ENCODE results near the gene TFF3.

Gene TFF3

DNA sequence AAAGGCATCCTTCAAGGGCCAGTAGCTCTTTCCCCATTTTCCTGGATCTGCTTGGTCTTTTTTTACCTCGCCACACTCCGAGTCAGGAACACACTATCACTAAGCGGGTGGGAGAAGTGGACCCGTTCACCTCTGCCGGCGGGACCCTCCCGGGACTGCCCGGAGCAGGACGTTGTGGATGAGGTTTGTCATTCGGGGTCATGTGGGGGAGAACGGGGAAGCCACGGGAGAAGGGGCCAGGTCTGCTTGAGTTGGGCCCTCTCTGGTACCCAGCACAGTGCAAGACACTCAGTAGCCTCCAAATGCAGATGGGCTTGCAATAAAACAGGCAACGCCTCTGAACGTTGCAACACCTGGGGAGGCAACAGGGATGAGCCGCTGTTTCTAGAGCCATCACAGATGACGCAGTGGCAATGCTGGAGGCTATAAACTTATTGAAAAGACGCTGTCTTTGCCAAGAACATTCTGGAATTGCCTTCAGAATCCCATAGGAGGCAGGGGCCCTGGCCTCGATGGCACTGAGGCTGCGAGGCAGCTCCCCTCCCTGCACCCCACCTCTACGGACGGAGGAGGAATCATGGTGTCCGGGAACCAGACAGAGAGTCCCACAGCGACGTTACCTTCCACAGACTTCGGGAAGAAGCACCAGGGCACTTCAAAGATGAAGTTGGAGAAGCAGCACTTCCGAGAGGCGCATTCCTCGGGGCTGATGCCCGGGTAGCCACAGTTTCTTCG, 31.8 kb upstream of the TFF3 start:
- DNase-seq (ENCODE audit: low spot score), result no peak

DNA sequence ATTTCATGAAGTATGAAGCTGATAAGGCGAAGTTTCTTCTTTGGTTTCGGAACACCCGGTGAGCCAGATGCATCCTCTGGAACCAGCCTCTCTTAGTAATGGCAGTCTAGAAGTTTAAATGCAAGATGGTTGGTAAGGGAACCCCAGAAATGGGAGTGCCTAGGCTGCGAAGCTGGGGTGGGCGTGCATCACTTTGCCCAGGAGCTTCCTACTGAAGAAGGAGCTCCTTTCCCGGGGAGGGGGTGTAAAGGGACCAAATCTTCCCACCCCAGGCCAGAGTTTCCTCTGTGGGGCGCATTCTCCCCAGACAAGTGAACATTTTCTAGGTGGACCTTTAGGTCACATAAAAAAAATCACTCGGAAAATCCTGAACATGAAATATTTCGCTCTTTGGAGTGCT, 31.2 kb upstream of the TFF3 start:
- DNase-seq (ENCODE audit: low spot score), result no peak

DNA sequence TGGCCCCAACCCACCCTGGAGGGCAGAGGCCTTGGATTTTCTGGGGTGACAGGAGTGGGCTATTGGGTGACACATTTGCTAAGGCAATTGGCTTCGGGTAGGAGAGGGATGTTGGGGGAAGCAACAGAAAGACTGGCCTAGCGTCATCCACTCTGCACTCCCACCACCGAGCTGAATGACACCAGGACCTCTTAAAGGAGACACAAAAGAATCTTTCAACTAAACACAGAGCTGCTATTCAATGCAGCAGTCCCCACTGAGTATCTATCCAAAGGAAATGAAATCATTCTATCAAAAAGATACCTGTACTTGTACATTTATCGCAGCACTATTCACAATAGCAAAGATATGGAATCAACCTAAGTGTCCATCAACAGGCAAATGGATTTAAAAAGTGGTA, 29.4 kb upstream of the TFF3 start:
- DNase-seq (ENCODE audit: low spot score), result no peak

DNA sequence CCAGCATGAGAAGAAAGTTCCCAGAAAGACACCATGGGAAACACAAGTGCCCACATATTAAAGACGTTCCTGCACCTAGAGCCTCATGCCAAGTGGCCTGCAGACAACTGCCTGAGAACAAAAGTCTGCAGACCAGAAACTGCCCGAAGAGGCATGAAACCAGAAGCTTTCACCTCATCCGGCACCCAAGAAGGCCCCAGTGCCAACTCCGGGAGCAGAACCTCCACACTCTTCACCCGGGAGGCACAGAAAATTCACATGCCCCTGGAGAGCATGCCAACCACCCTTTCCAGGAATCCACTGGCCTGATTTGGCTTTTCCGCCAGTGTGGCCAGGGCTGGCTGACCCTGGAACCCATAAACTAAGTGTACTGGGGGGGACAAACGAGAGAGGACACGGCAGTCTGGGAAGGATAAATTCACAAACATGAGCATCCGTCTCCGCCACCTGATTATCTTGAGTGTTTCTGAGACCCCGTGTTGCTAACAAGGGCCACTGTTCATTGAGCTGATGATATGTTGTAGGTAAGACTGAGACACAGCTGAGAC, 28.8 kb upstream of the TFF3 start:
- DNase-seq (ENCODE audit: low spot score), result no peak

DNA sequence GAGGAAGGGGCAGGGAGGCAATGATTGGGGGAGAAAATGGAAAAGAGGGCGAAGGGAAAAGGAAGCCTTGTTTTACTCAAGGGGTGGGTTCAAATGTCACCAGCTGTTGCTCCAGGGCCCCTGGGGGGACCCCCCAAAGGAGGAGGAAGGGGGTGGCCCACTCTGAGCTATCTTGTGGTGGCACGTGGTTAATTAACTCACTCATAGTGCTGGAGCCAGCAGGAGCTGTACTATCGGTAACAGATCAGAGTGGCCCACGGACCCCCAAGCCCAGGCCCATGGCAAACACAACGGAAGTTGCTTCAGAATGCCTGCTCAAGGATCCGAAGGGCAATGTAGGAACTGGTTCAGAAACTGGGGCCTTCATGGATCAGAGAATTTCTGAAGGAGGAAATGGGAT, 28.3 kb upstream of the TFF3 start:
- DNase-seq (ENCODE audit: low spot score), result no peak

DNA sequence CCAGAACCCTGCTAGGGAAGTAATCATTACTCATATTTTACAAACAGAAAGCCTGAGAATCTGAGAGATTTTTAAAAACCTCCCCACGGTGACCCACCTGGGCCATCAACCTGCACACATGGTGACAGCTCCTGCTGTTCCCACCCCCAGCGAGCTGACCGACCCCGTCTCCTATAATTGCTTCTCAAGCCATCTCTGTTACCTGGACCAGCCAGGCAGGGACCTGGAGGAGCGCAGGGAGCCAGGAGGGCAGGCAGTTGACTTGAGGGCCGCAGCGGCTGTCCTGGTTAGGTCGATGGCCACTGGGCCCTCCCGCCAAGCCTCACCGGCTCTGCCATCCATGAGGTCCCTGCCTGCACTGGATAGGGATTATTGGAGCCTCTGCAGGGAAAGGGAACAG, 27.9 kb upstream of the TFF3 start:
- no peak for DNase-seq (ENCODE audit: low spot score)

DNA sequence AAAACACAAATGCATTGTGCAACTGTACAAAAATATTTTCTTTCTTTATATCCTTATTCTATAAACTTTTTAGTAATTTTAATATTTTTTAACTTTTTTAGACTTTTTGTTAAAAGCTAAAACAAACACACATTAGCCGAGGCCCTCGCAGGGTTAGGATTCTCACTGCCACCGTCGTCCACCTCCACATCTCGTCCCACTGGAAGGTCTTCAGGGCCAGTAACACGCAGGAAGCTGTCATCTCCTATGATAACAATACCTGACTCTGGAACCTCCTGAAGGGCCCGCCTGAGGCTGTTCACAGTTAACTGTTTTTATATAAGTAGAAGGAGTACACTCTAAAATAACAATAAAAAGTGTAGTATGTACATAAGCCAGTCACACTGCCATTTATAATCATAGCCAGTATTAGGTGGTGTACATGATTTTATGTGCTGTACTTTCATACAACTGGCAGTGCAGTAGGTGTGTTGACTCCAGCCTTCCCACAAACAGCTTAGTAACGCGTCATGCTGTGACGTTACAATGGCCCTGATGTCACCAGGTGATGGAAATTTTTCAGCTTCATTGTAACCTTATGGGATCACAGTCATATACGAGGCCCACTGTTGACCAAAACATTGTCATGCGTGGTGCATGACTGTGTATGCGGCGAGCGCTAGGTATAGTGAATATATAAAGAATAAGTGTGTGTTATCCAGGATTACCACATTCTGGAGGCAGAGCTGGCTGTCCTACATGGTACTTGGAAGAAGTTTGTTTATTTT, 26.8 kb upstream of the TFF3 start:
- DNase-seq (ENCODE audit: low spot score), result no peak

DNA sequence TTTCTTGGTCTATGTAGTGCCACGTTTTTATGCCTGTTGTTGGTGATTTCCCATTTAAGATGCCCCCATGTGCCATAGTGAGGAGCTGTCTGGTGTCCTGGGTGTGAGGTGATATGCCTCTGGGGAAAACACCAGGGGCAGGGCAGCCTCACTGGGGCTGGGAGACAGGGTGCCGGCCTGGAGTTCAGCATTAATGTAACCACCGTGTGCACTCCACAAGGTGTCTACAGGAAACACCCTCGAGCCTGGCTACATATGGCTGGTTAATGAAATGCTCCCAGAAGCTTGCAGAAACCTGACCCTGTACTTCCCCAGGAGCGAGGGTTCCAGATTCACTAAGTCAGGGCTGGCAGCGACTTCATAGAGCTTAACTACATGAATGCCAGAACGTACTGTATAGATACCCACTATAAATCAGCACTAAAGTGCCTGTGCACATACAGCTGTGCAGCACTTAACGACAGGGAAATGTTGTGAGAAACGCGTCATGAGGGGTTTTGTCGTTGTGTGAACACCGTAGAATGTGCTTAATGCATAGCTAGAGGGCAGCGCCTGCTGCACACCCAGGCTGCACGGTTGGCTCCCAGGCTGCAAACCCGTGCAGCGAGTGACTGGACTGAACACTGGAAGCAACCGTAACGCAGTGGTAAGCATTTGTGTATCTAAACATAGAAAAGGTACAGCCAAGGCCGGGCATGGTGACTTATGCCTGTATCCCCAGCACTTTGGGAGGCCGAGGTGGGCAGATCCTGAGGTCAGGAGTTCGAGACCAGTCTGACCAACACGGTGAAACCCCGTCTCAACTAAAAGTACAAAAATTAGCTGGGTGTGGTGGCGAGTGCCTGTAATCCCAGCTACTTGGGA, 25.2 kb upstream of the TFF3 start:
- DNase-seq (ENCODE audit: low spot score), result no peak

DNA sequence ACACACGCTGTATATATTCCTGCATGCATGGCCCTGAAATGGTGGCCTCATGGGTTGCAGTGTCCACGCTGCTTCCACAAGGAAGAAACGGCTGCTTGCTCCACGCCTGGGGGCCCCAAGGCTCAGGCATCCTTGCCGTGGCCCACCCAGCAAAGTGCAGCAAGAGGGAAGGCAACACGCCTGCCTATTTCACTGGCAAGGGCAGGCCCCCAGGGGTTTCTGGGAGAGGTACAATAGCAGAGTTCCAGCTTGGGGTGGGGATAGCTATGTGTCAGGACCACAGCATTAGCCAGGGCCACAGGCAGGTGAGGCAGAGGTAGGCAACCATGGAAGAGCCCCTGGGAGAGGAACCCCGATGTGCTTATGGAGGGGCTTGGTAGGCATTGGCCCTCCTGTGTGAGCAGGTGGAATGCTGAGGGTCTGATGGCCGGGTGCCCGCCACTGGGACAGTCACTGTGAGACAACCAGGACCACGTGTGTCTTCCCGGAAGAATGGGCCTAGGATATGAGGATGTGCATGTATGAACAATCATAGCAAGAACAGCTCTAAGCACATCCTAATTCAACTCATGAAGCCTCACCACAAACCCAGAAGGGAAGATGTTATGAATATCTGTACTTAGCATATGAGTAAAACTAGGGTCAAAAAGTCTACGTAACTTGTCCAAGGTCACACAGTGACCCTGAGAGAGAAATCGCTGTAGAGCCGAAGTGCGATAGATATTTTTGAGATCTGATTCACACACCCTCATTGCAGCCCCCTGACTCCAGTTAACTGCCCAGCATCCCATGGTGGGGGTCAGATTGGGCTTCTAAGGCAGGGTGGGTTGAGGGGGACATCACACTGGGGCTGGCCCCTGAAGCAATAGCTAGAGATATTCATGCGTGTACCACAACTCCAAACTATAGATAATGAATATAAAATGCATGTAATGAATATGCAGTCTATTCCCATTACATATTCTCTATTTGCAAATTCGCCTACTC, 23.8 kb upstream of the TFF3 start:
- DNase-seq (ENCODE audit: low spot score), result no peak

DNA sequence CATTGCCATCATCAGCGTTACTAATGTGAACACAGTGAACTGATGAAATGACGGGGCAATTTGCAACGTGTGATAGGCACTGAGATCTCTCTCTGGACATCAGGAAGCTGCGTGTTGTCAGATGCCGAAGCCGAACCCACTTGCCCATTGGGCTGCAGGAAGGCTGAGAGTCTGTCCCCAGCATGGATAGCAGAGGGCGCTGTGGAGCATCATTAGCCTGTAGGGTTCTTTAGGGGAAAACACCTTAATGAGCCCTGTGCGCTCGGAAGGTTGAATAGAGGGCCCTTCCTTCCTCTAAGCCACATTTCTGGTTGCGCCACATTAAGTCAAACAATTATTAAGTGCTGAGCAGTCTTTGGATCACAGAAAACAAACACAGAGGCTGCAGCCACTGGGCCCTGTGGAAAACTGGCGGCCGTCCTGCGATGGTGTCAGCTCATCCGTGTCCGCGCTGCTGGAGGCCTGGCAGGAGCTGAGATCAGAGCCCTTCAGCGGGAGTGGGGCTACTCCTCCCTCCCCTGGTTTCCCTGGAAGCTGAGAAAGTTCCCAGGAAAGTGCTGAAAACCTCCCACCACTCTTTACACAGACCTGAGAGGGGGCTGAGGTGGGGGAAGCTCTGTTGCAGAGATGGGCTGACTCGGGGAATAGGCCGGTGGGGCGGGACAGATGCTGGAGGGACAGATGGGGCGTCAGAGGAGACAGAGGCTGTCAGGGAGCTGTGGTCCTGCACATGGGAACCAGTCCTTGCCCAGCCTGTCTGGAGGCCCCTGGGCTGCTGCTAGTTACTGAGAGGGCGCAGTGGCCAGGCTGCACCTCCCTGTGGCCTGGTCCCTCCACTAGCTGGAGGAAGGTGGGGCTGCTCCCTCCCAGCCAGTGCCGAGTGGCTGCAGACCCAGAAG, 22.9 kb upstream of the TFF3 start:
- peak; percentile 38 for DNase-seq (ENCODE audit: low spot score)

DNA sequence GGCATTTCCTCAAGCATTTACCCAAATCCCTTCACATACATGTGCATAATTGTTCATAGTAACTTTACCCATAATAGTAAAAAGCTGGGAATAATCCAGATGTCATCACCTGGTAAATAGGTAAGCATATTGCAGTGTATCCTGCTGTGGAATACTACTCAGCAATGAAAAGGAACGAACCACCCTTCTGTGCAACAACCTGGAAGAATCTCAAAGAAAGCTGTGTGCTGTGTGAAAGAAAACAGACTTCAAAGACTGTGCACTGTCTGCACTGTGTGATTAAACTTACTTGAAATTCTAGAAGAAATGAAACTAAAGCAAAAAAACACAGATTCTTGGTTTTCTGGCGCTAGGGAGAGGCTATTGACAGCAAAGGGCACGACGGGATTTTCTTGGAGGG, 22.1 kb upstream of the TFF3 start:
- no peak for DNase-seq (ENCODE audit: low spot score)

DNA sequence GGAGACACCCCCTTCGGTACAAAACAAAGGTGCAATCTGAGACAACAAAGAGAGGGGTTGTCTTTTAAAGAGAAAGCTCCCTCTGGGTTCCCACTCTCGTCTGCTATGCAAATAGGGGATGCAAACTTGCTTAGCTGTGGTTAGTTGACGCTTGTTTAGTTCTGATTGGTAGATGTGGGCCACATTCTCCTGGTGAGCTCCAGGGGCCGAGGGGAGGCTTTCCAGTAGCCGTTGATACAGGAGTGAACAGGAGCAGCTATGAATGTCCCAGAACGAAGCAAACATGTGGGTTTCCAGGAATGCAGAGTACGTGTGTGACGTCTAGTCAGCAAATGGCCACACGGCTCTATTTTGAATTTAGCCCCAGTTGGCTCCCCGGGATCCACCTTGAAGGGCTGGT, 20.8 kb upstream of the TFF3 start:
- DNase-seq (ENCODE audit: low spot score), result no peak

DNA sequence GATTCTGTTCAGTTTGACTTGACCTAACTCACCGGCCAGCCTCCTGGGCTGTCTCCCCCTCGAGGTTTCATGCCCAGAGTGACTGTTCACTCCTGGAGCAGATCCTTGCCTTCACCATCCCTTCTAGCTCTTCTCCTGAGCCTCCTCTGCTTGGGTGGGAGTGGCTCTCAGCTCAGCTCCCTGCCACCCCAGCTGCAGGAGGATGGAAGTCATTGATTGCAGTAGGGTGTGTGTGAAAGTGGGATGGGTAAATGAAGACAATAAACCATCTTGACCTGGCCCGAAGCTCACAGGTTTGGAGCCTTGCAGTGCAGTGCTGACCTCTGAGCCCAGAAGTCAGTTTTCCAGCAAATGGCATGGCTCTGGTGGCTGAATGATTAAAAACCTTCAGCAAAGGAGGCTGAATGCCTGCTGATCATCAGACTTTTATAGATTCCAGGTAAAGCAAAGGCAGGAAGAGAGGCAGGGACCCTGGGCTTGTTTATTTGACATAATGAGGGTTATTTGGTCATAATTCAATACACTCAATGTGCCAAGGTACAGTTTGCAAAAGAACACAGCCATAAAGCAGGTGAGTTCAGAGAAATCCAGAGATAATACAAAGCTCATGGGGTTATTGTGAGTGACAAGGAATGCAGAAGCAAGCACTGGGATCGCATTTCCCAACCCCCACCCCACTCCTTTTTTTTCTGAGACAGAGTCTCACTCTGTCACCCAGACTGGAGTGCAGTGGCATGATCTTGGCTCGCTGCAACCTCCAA, 17.5 kb upstream of the TFF3 start:
- DNase-seq (ENCODE audit: low spot score), result no peak

DNA sequence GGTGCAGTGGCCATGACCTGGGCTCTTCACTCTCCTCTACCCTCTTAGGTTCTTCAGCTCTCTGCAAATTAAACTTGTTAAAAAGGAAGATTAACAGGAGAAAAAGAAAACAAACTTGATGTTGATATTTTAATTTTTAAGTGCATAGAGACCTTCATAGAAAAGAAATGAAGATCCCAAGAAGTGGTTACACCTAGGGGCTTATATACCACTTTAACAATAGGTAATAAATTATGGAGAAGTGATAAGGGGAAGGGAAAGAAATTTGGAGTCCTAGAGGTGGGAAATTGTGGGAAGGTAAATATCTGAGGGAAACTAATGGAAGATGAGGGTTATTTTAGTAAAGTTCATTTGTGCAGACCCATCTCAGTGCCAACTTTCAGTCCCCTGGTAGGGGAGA, 16.5 kb upstream of the TFF3 start:
- DNase-seq (ENCODE audit: low spot score), result no peak

DNA sequence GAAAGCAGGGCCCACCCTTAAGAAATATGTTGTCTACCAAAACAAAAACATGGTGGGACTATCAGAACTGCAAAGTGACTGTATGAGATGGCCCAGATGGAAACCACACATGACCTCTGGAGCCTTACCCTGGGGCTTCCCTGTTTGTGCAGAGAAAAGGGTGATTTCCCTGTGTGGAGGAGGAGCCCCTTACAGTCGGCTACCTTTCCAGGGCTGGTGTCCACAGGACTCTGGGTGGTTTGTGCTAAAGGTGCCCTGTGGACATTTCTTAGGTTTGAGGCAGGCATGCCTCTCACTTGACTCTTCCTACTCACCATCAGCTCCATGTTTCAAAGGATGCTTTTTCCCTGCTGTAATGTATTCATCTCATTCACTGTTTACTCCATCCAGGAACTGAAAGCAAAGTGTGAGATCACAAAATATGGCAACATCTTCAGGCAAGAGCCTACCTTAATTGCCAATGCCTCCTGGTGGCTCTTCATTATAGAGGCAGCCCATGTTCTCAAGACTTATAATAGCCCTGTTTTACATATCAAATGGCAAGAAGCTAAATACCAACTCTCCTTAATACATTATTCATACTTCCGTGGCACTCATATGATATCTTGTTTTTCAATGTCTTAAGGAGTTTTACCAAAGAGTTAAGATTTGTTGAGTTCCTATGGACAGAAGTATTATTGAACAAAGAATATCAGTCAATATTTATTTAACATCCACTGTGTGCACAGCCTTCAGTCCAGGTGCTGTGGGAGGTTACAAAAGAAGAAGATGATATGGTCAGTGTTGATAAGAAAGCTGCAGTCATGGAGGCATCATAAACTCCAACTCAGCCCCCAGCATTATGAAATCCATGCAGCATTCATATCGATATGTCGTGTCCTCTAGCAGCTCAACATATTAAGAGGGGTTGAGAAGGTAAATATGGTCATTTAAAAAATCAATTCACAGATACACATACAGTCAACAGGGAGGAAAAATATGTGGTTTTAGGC, 15.5 kb upstream of the TFF3 start:
- no peak for DNase-seq (ENCODE audit: low spot score)

DNA sequence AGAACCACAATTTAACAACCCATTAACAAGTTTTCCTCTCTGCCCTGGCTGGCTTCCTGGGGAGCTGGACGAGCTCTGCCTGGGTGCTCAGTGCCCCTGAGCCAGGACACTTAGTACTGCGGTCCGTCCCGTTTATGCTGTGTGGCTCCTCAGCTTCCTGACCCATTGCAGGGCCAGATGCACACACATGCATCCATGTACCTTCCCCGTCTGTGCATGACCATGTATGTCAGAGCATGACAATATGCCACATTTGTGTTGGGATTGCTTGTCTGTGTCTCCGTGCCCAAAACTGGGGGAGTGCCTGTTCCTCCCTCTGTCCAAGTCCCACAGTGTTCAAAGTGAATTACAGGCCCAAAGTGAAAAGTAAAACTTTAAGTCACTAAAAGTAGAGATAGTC, 9.7 kb upstream of the TFF3 start:
- DNase-seq (ENCODE audit: low spot score), result no peak

DNA sequence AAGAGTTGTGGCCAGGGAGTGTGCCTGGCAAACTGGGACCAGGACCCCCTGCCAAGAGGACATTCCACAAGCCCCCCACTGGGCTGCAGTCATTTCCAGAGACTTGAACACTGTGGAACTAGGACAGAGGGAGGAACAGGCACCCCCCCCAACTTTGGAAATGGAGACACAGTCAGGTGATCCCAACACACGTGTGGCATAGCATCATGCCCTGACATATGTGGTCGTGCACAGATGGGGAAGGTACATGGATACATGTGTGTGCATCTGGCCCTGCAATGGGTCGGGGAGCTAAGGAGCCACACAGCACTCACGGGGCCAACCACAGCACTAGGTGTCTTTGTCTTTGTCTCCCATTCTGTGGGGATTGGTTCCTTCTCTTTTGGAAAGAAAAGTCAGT, 6.6 kb upstream of the TFF3 start:
- DNase-seq (ENCODE audit: low spot score), result no peak

DNA sequence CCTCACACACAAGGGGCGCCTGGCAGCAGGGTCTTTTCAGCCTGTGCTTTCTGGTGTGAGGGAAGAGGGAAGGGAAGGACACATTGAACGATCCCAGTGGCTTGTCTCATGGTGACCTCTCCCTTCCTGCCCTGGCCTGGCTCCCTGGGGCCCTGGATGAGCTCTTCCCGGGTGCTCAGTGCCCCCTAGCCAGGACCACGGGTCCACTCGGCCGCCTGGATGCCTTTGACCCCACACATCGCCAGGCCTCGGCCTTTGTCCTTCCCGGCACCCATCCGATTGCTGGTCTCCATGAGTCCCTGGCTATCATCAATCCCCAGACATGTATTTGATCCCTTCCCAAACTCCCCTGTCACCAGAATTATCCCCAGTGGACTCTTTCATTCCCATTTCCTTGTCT, 6.0 kb upstream of the TFF3 start:
- no peak for DNase-seq (ENCODE audit: low spot score)

Data from AG08395 (cell line).